B cell (primary cell): ENCODE results near the gene CTNNBL1.

Experiments used
- EZH2 ChIP-seq: IDR thresholded peaks from 2 replicates; pipeline ENCODE4 v1.6.1; 2012; ENCODE audit warnings: borderline replicate concordance, low read depth, mild to moderate bottlenecking, moderate library complexity, low read length; ENCODE audit not compliant: insufficient read depth, poor library complexity, severe bottlenecking
- TF ChIP-seq, protein P1 (sequence below): fragments of 200-600 bp; IDR thresholded peaks from one replicate; pipeline ENCODE4 v1.8.0; 2022; ENCODE audit warnings: antibody characterized with exemption, mild to moderate bottlenecking

DNA sequence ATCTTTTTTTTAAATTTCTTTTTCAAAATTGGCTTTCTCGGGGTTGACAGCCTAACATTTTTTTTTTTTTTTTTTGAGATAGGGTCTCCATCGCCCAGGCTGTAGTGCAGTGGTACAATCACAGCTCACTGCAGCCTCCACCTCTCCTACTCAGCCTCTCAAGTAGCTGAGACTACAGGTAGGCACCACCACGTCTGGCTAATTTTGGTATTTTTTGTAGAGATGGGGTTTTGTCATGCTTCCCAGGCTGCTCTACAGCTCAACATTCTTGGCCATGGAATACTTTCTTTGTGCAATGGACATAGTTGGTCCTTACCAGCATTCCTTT is 6.4 kb upstream of the CTNNBL1 start:
- TF ChIP-seq, protein P1, sequence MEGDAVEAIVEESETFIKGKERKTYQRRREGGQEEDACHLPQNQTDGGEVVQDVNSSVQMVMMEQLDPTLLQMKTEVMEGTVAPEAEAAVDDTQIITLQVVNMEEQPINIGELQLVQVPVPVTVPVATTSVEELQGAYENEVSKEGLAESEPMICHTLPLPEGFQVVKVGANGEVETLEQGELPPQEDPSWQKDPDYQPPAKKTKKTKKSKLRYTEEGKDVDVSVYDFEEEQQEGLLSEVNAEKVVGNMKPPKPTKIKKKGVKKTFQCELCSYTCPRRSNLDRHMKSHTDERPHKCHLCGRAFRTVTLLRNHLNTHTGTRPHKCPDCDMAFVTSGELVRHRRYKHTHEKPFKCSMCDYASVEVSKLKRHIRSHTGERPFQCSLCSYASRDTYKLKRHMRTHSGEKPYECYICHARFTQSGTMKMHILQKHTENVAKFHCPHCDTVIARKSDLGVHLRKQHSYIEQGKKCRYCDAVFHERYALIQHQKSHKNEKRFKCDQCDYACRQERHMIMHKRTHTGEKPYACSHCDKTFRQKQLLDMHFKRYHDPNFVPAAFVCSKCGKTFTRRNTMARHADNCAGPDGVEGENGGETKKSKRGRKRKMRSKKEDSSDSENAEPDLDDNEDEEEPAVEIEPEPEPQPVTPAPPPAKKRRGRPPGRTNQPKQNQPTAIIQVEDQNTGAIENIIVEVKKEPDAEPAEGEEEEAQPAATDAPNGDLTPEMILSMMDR = no peak
- TF ChIP-seq EZH2 = no peak
